GM18520 (cell line): Measurements from ENCODE around the gene CMTM2.

ENCODE experiments used
- ATAC-seq: cut with Tn5 transposase; IDR thresholded peaks from one replicate; pipeline ENCODE4 v1.9.1; 2021; ENCODE audit not compliant: unreplicated experiment

CMTM2 gene, protein sequence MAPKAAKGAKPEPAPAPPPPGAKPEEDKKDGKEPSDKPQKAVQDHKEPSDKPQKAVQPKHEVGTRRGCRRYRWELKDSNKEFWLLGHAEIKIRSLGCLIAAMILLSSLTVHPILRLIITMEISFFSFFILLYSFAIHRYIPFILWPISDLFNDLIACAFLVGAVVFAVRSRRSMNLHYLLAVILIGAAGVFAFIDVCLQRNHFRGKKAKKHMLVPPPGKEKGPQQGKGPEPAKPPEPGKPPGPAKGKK

DNA sequence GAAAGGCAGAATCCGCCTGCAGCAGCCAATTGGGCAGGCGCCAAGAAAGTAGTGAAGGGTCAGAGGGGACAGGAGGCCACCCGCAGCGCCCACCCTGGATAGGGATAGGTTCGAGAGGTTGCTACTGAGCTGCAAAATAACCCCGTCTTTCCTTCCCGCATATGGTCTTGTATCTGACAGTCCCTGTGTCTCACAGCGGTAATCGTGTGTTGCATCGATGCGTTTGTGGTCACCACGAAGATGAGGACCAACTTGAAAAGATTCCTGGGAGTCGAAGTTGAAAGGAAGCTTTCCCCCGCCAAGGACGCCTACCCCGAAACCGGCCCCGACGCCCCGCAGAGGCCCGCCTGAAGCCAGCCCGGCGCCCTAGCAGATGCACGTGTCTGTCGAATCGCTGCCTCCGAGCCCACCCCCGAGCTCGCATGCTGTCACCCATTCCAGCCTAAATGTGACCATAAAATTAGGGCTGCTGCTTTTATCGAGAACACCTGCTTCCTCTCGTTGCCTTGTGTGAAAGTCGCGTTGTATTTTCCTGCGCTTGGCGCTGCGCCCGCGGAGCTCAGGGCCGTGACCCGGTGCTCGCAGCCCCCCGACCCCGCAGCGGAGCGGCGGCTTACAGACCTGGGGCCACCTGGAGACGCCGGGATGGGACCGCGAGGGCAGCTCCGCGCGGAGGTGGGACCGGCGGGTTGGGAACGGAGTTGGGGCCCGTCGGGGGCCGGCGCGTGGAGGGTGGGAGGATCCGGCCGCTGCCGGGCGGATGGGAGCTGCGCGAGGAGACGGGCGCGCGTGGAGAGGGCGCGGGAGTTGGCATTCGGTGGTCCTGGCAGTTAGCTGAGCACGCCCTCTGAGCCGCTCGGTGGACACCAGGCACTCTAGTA lies at the start of gene CMTM2:
TSS of gene CMTM2 (plus strand) at position 813 of the 881 bp plus-strand sequence. CDS start 145 bp downstream, outside the sequence.
- ATAC-seq: no peak

DNA sequence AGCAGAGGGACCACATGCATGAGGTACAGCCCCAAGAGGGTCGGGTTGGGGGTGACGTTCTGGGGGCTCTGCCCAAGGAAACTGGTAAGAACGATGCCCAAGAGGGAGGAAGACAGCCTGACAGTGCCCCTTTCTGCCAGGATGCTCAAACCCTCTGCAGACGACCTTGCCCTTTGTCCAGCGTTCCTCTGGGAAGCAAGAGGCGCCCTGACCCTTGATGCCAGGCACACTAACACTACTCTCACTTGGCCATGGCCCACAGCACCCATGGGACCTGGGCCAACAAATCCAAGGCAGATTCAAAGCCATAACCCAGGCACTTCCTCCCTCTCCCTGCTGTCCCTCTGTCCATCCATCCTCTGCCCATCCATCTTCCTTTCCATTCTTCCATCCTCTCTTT lies 49.8 kb upstream of the CMTM2 start:
- ATAC-seq: no peak

DNA sequence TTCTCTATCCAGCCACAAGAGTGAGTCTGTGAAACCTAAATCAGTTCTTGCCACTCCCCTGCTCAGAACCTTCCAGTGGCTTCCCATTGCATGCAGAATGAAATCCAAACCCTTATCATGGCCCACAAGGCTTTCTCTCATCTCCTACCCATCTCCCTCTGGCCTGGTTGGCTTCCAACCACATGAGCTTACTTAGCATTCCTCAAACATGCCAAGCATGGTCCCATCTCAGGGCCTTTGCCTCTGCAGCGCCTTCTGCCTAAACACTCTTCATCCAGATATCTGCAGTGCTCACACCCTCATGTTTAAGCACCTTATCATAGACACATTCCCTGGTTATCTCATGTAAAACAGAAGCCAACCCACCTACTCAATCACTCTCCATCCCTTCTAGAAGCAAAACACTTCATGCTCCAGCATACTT lies 44.9 kb upstream of the CMTM2 start:
- ATAC-seq: no peak

DNA sequence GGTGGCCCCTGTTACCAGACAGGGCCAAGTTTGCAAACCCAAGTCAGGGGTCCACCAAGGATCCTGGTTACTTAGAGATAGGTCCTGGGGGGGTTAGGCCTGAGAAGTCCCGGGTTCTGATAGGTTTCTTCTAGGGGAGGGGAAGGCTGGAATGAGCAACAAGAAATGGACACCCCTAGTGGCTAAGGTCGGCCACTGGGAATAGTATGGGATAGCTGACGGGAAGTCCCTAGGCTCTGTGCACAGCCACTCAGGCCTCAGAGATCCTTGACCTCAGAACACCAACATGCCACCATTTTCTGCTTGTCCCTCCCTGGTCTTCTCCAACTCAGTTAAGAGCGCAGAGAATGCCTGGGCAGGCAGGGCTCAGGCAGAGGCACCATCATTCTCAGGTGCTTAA lies 42.7 kb upstream of the CMTM2 start:
- no peak for ATAC-seq

DNA sequence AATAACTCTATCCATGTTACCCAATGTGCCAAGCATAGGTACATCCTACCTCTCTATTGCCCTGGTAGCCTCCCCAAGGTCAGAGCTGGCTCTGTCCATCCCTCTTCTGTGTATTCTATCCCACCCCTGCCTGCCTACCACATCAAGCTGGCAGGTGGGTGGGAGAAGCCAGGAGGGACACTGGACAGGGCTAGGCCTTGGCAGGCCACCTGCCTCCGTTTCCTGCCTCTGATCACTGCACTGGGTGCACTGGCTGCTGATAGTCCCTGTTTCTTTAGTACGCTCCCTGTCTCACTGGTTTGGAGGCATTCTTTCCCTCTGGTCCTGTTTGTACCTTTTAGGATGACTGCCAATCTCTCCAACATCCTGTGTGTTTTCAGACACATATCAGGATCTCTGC lies 42.0 kb upstream of the CMTM2 start:
- no peak for ATAC-seq

DNA sequence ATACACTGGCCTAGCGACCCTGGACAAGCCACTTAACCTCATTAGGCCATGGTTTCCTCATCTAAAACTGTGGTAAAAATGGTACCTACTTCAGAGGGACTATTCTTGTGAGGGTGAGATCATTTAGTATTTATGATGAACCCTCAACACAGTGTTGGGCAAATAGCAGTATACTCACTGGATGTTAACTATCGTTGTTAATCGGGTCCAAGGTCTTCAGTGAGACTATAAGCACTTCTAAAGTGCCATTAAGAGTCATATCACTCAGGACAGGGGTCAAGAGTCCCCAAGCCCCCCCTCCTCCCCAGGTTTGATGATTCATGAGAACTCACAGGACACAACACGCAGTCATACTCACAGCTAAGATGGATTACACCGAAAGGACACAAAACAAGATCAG lies 40.4 kb upstream of the CMTM2 start:
- no peak for ATAC-seq

DNA sequence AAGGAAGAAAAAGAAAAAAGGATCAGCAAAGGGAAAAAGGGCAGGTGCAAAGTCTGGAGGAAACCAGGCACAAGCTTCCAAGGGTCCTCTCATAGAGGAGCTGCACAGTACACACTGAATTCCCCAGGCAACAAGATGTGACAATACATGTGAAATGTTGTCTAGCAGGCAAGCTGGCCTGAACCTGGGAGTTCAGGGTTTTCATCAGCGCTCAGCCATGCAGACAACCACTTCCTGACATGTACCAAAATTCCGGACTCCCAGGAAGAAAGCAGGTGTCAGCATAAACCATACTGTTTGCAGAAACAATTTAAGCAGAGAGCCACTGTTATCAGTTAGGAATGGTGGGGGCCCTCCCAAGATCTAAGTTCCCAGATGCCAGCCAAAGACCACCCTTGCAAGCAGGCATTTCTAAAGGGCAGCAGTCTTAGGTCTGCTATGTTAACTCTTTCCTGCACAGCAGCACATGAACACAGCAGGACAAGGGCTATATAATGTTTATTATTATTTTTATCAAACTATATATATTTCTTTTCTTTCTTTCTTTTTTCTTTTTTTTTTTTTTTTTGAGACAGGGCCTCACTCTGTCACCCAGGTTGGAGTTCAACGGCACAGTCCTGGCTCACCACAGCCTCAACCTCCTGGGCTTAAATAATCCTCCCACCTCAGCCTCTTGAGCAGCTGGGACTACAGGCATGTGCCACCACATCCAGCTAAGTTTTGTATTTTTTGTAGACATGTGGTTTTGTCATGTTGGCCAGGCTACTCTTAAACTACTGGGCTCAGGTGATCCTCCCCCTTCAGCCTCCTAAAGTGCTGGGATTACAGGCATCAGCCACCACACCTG lies 39.4 kb upstream of the CMTM2 start:
- ATAC-seq: no peak

DNA sequence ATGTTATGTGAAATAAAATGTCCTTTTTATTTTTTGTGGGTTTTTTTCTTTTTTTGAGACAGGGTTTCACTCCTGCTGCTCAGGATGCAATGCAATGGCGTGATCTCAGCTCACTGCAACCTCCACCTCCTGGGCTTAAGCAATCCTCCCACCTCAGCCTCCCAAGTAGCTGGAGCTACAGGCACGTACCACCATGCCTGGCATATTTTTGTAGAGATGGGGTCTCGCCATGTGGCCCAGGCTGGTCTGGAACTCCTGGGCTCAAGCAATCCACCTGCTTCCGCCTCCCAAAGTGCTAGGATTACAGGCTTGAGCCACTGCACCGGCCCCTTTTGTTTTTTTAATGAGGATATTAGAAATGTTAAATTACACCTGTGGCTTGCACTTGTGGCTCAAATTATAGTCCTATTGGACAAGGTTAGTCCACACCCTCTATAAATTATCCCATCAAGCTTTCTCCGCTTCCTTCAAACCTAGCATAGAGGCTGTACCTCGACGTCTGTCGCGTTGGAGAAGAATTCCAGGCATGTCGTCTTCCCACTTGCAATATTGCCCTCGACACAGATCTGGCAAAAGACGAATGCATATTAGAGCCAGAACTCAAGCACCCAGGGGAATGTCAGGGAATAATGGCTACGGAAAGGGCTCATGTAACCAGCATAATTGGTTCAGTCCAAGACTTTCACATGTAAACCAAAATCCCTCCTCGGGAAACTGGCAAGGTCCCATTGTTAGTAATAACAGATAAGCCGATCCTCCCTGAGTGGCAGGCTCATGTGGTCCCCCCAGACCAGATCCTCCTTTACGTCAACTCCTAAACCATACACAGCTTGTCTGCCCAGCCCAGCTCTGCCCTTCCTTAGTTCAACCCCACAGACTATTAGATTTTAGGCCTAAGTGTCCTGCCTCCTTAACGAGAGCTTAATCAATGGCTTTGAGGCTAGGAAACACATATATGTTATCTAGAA lies 37.6 kb upstream of the CMTM2 start:
- ATAC-seq: no peak

DNA sequence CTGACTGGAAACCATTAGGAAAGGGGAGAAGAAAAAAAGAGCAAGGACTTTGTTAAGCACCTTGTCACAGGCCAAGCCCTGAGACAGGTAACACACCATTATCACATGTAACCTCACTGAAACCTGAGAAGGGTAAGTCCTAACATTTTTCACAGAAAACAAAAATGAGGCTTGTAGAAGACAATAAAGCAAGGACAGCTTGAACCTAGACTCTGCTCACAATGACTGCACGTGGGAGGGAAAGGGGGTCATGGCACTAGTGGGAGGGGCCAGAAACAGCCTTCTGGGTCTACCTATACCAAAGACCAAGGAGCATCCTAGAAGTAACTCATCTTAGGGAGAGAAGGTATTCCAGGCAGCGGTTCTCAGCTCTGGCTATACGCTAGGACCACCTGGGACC lies 36.9 kb upstream of the CMTM2 start:
- ATAC-seq: no peak

DNA sequence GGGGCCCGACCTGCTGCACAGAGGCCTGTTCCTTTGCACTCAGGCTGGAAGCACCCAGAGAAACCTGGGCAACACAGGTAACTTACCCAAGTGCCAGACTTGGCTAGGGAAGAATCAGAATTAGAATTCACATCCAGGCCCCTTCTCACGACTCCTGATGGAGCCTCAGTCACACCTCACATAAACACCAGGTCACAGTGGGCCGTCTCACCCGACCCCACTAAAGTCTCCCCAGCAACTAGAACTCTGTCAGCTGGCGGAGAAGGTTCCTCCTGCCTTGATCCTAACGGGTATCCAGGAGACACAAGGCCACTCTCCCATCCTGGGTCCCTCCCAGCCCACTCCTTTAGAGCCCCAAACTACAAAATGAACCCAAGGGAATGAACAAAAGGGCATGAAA lies 35.7 kb upstream of the CMTM2 start:
- ATAC-seq: no peak

DNA sequence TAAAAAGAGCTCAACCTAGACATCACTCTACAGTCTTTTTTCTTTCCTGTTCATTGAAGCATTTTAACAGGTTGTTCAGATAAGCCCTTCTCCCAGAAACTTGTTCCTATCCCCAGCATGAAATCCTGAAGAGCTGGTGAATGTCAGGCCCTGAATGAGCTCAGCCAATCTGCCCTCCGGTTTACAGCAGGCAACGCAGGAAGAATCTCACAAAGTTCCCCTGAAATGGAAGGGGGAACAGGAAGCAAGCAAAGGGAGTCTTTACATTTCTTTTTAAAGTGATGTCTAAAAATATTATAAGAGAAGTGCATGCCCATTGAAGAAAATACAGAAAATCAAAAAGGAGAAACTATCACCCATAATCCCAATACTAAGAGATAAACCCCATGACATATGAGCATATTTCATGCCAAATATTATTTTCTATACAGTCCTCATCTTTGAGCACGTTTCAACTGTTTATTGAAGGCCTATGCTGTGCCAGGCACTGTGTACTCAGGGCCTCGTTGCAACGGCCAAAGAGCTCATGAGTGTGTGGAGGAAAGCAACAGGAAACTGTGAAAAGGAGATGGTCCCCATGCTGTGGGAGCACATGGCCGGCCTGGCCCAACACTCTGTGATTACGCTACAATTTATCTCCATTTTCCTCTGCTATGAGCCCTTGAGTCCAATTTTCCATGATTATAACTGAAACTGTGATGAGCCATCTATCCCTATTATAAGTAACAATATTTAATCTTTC lies 35.1 kb upstream of the CMTM2 start:
- no peak for ATAC-seq

DNA sequence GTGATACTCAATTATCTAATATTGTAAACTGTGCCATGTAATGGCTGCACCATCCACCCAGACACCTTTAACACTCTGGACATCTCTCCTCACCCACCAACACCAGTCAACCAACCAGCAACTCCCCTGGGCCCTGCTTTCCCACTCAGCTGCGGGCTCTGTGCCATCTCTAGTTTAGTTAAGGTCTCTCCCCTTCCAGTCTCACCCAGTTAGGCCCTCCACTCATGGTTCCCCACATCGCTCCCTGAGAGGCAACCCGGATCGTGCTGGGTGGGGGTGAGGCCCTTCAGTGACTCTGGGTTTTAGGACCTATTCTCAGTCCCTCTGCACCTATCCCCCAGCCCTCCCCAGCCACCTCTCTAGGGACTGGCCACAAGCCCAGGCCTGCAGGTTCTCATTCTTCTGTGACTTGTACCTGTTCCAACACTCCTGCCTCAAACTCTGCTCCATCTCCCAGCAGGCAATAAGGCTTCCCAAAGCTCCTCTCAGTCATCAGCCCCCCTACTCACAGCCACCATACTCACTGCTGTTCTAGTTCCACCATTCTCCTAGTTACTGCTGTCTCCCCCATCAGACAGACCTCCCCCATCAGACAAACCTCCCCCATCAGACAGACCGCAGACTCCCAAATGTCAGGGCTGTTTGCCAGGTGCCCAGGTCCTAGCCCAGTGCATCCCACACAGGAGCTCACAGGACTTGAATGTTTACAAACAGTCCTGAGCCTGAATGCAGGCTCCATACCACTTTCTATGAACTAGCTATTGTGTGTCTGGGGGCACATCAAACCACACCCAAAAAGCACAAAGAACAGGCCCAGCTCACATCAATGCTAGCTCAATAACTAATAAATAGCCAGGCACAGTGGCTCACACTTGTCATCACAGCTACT lies 31.9 kb upstream of the CMTM2 start:
- no peak for ATAC-seq

DNA sequence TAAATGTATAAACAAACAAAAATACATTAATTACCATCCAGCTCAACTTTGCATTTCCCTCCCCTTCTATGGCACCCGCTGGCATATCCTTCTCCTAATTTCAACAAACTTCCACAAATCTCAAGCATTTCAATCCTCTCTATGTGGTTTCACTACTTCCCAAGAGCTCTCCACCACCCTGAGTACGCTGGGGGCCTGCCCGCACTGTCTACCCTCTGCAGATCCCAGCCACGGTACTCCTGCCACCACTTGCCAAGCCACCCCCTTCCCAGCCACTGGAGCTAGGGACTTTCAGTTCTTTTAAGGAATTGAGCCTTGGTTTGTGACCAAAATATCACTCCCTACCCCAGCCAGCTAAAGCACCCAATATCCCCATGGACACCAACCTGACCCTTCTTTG lies 31.2 kb upstream of the CMTM2 start:
- ATAC-seq: no peak

DNA sequence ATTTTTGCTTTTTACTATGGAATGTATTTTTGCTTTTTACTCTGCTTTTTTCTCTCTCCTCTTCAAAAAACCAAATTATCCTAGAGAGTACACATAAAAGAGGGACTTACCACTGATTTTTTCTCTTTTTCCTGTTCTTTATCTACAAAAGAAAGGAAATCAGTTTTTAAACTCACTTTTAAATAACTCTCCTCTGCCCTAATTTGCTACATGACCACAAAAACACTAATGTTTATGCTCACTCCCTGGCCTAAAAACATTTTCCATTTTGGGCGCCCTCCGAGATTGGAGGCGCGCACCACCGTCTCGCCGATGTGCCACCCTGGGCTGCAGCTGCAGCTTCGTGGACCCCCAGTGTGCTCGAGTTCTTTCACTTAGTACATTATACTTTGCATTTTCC lies 30.4 kb upstream of the CMTM2 start:
- ATAC-seq: no peak

DNA sequence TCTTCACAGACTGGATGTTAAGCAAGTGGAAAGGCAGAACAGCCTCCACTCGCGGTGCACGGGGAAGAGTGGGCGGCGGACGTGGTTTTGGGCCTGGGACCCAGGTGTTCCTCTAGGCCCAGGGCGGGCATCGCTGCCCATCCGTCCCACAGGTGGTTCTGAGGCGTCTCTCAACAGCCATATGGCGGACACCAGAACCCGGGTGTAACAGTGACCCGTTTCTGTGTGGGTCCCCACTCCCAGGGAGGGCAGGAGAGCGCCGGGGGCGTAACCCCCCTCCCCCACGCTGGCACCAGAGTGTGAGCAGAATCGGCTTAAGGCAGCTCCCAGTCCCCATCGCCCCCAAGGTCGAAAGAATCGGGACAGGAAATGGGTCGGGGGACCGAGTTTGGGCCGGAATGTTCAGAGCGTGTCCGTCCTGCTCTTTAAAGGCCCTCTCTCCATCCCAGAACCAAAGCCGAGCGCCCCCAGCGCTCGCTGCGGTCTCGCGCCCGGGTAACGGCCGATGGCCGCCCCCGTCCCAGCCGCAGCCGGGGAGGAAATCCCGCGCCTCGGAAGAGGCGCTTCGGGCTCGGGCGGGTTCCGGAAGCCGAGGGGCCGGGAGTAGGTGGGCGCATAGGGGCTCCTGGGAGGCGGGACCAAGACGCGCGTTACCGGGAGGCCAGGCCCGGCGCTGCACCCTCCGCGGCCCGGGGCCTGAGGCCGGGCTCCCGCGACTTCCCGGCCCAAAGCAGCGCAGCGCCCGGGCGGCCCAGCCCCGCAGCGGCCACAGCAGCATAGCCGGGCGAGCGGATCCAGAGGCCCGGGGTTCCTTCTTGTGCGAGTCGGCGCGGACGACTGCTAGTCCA lies 29.8 kb upstream of the CMTM2 start, which contains the start of gene TK2:
TSS of gene TK2 (minus strand) at position 839 of the 848 bp plus-strand sequence. CDS start at position 778, 61 bp downstream.
- no peak for ATAC-seq

DNA sequence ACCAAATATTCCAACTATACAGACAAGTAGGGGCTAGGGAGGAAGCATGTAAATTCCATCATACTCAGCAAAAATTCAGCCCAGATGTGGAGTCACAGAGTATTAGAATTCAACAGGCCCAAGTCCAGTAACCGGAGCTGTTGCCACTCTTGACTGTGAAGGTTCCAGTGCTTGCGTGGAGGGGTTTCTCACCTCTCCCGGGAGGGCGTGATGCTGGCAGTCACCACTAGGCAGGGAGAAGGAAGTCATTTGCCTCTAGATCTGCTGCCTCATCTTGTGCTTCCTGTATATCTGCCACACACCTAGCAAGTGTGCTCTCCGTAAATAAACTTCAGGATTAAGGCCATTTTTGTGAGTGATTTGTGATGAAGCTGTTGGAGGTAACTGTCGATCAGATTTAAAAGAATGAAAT lies 27.9 kb upstream of the CMTM2 start:
- ATAC-seq: no peak

DNA sequence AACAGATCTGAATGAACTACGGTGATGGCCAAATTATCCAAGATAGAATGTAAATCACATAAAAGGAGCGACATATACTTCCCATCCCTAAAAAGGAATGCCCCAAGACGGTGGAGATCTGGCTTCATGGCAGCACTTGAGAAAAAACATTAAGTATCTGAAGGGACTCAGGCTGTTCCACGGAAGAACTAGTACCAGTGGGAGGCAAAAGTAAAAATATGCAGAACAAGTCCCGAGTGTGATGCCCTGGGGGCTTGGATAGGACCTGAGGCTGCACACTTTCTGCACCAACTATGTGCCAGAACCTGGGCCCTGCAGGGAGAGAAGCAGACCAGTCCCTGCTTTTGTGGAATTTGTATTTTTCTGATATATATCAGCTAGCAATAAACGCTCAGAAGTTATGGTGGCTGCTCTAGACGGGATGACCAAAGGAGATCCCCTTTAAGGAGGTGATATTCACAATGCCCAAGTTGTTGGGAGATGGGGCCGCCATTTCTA lies 27.4 kb upstream of the CMTM2 start:
- no peak for ATAC-seq
